GM19455 (cell line): ENCODE measurements around the gene TTC28.

ENCODE experiments used
- ATAC-seq: cut with Tn5 transposase; IDR thresholded peaks from one replicate; pipeline ENCODE4 v1.9.1; 2021; ENCODE audit not compliant: unreplicated experiment

The TTC28 gene

GRCh38 chr22:28411125-28411524 lies 268.5 kb downstream of the TTC28 start:
- ATAC-seq, result no peak

- ATAC-seq, result no peak
Observed at GRCh38 chr22:28410050-28410816, 269.4 kb downstream of the TTC28 start.

- no peak for ATAC-seq
Observed at GRCh38 chr22:28408709-28409108, 270.9 kb downstream of the TTC28 start.

- ATAC-seq, result no peak
Observed at GRCh38 chr22:28407645-28408044, 272.0 kb downstream of the TTC28 start.

GRCh38 chr22:28406246-28406645 lies 273.4 kb downstream of the TTC28 start:
- ATAC-seq, result no peak

- no peak for ATAC-seq
Observed at GRCh38 chr22:28405588-28405987, 274.1 kb downstream of the TTC28 start.

GRCh38 chr22:28402539-28402938 lies 277.1 kb downstream of the TTC28 start:
- no peak for ATAC-seq

- ATAC-seq, result no peak
Observed at GRCh38 chr22:28402060-28402459, 277.6 kb downstream of the TTC28 start.

GRCh38 chr22:28398981-28399380 lies 280.7 kb downstream of the TTC28 start:
- ATAC-seq, result no peak

- ATAC-seq, result no peak
Observed at GRCh38 chr22:28398355-28398754, 281.3 kb downstream of the TTC28 start.

- ATAC-seq, result no peak
Observed at GRCh38 chr22:28397306-28397705, 282.3 kb downstream of the TTC28 start.

- ATAC-seq, result no peak
Observed at GRCh38 chr22:28395920-28396753, 283.5 kb downstream of the TTC28 start.

GRCh38 chr22:28395520-28395919 lies 284.1 kb downstream of the TTC28 start:
- ATAC-seq, result no peak

GRCh38 chr22:28394513-28395110 lies 285.0 kb downstream of the TTC28 start:
- ATAC-seq, result no peak

GRCh38 chr22:28381429-28382167 lies 298.0 kb downstream of the TTC28 start:
- no peak for ATAC-seq

GRCh38 chr22:28379951-28380350 lies 299.7 kb downstream of the TTC28 start:
- no peak for ATAC-seq

- no peak for ATAC-seq
Observed at GRCh38 chr22:28379075-28379779, 300.4 kb downstream of the TTC28 start.

- no peak for ATAC-seq
Observed at GRCh38 chr22:28375761-28376534, 303.7 kb downstream of the TTC28 start.

- no peak for ATAC-seq
Observed at GRCh38 chr22:28373831-28374230, 305.8 kb downstream of the TTC28 start.

GRCh38 chr22:28369854-28370253 lies 309.8 kb downstream of the TTC28 start:
- no peak for ATAC-seq
